Endothelial cell of umbilical vein (primary cell): Measurements from ENCODE around the gene CBFA2T3. TPM values are rescaled to one million over a fixed set of nuclear protein-coding genes. Genes with fewer than 3 reads are reported as not detected.

ENCODE experiments used
- BruUV-seq: library from RNA; stranded (reverse); fragments of 400-500 nt; replicated peaks from 2 replicates; lab custom pipeline; 2021; lab: Mats Ljungman, UMichigan
- CTCF ChIA-PET: fragments of 300-600, 350-600 bp; sonication (Branson Sonifier 250); formaldehyde crosslinking; loops from one replicate; lab custom pipeline; 2021; ENCODE audit warnings: antibody characterized with exemption, inconsistent platforms; lab: Charles Lee
- POLR2A ChIA-PET: fragments of 300-600, 350-600 bp; sonication (Branson Sonifier 250); formaldehyde crosslinking; loops from one replicate; lab custom pipeline; 2021; ENCODE audit warnings: antibody characterized with exemption, inconsistent platforms; lab: Charles Lee
- DNase-seq: peaks from one replicate; pipeline ENCODE4 v3.0.0-alpha.2; 2011; ENCODE audit warnings: low read depth, low spot score
- FAIRE-seq: peaks from 2 replicates; lab custom pipeline; 2011; peaks lifted over from hg19 to GRCh38; lab: Jason Lieb, UNC
- H2AFZ ChIP-seq: 2 replicates; pipeline ENCODE4 v1.6.0; 2012; ENCODE audit warnings: low read depth, low read length, control low read depth, inconsistent platforms
- H3K27ac ChIP-seq: 2 replicates; pipeline ENCODE4 v1.5.1; 2011; ENCODE audit warnings: low read depth, mild to moderate bottlenecking, control low read depth, low read length, moderate library complexity; ENCODE audit not compliant: insufficient read depth
- H3K27me3 ChIP-seq, 2 experiments: 2 replicates each; pipeline versions ENCODE4 v1.6.0 to v1.6.1; 2011; ENCODE audit warnings: low read length in 2 of 2, mixed read lengths in 1 of 2; ENCODE audit not compliant: control insufficient read depth in 2 of 2, insufficient read depth in 2 of 2
- H3K36me3 ChIP-seq, 2 experiments: 2 replicates in 1 of 2; 3 replicates in 1 of 2; pipeline ENCODE4 v1.5.1; 2011; ENCODE audit warnings: low read length in 2 of 2, mild to moderate bottlenecking in 1 of 2, moderate library complexity in 1 of 2; ENCODE audit not compliant: control insufficient read depth in 2 of 2, insufficient read depth in 2 of 2; ENCODE audit errors: extremely low read depth in 1 of 2
- H3K4me1 ChIP-seq: 3 replicates; pipeline ENCODE4 v1.5.1; 2011; ENCODE audit warnings: mild to moderate bottlenecking, low read length; ENCODE audit not compliant: control insufficient read depth, insufficient read depth; ENCODE audit errors: extremely low read depth
- H3K4me2 ChIP-seq: 2 replicates; pipeline ENCODE4 v1.6.1; 2011; ENCODE audit warnings: low read length, control low read depth, mixed read lengths; ENCODE audit not compliant: insufficient read depth
- H3K4me3 ChIP-seq, 3 experiments: fragments of 200-600 bp in 1 of 3; sonication (generic), shearing (Covaris generic) in 1 of 3; replicated peaks in 1 of 3; 2 replicates each; pipeline ENCODE4 v1.5.1; 2011 to 2016; ENCODE audit warnings: control low read depth in 3 of 3, low read length in 3 of 3, mild to moderate bottlenecking in 2 of 3, inconsistent platforms in 1 of 3, low read depth in 1 of 3, moderate library complexity in 1 of 3; ENCODE audit not compliant: insufficient read depth in 1 of 3
- H3K79me2 ChIP-seq: 2 replicates; pipeline ENCODE4 v1.6.0; 2012; ENCODE audit warnings: low read length, inconsistent platforms; ENCODE audit not compliant: control insufficient read depth, insufficient read depth
- H3K9ac ChIP-seq: replicated peaks from 2 replicates; pipeline ENCODE3; 2011; ENCODE audit warnings: low read length, control low read depth; ENCODE audit not compliant: insufficient read depth; ENCODE audit errors: extremely low read depth
- H3K9me1 ChIP-seq: replicated peaks from 3 replicates; pipeline ENCODE4 v1.6.0; 2011; ENCODE audit warnings: mild to moderate bottlenecking, low read length; ENCODE audit not compliant: control insufficient read depth, insufficient read depth; ENCODE audit errors: extremely low read depth
- H3K9me3 ChIP-seq: replicated peaks from 2 replicates; pipeline ENCODE4 v1.5.1; 2012; ENCODE audit warnings: low read length, inconsistent platforms; ENCODE audit not compliant: control insufficient read depth, insufficient read depth
- H4K20me1 ChIP-seq: replicated peaks from 2 replicates; pipeline ENCODE3; 2011; ENCODE audit warnings: mild to moderate bottlenecking, low read length; ENCODE audit not compliant: control insufficient read depth, insufficient read depth; ENCODE audit errors: extremely low read depth
- EZH2 ChIP-seq: IDR thresholded peaks from 2 replicates; pipeline ENCODE4 v1.6.1; 2012; ENCODE audit warnings: borderline replicate concordance, low read depth, mild to moderate bottlenecking, moderate library complexity, low read length, inconsistent platforms; ENCODE audit not compliant: severe bottlenecking
- FOS ChIP-seq: IDR thresholded peaks from 2 replicates; pipeline ENCODE4 v1.6.1; 2011; ENCODE audit warnings: mild to moderate bottlenecking, low read length, moderate library complexity, borderline replicate concordance; ENCODE audit not compliant: insufficient read depth
- GATA2 ChIP-seq: IDR thresholded peaks from 2 replicates; pipeline ENCODE4 v1.7.0; 2011; ENCODE audit warnings: low read depth, mild to moderate bottlenecking, moderate library complexity, mixed read lengths, low read length; ENCODE audit not compliant: insufficient read length, insufficient read depth
- JUN ChIP-seq: IDR thresholded peaks from 2 replicates; pipeline ENCODE4 v1.6.1; 2011; ENCODE audit warnings: borderline replicate concordance, low read depth; ENCODE audit not compliant: insufficient read length, insufficient read depth
- MAX ChIP-seq: IDR thresholded peaks from 2 replicates; pipeline ENCODE4 v1.6.1; 2011; ENCODE audit not compliant: insufficient read depth, insufficient read length
- MYC ChIP-seq: IDR thresholded peaks from one replicate; pipeline ENCODE4 v1.6.1; 2011; ENCODE audit warnings: mild to moderate bottlenecking, low read depth, low read length
- POLR2A ChIP-seq: IDR thresholded peaks from 2 replicates; pipeline ENCODE4 v1.6.1; 2012; ENCODE audit warnings: low read depth, mild to moderate bottlenecking, control low read depth, low read length
- POLR2AphosphoS5 ChIP-seq: IDR thresholded peaks from 2 replicates; pipeline ENCODE4 v1.6.1; 2012; ENCODE audit warnings: low read depth, mild to moderate bottlenecking, control low read depth, low read length, moderate library complexity; ENCODE audit not compliant: insufficient read depth
- dilution Hi-C: fragments of 300-500 bp; cut with MboI; formaldehyde crosslinking; loops from one replicate; pipeline ENCODE4 v1.15.0; 2019; ENCODE audit warnings: low sequenced_read_pairs; ENCODE audit not compliant: extremely low pct_ligation_motif_present
- intact Hi-C: fragments of 100-400 bp; cut with micrococcal nuclease; formaldehyde crosslinking; loops from one replicate; pipeline ENCODE4 v1.10.0; 2022
- polyA plus RNA-seq, 4 experiments: library from polyadenylated mRNA; depleted of rRNA in 3 of 4; stranded (reverse) in 3 of 4; unstranded in 1 of 4; fragments of >200 nt; gene quantifications; 2 replicates each; pipeline versions ENCODE4 v1.2.1 to v1.2.3, GENCODE V29; 2011 to 2012; ENCODE audit warnings: missing spikeins in 1 of 4
- total RNA-seq: library from RNA; stranded (reverse); gene quantifications from 2 replicates; pipeline ENCODE4 v1.2.3, GENCODE V29; 2021
- TF ChIP-seq, protein P1 (sequence below), 2 donors: IDR thresholded peaks; 1 replicate in 1 of 2; 2 replicates in 1 of 2; pipeline ENCODE4 v1.5.1; 2011; ENCODE audit warnings: low read length in 2 of 2, mild to moderate bottlenecking in 2 of 2, moderate library complexity in 2 of 2, control low read depth in 1 of 2, inconsistent platforms in 1 of 2, low read depth in 1 of 2; ENCODE audit not compliant: insufficient read depth in 1 of 2; ENCODE audit errors: extremely low read depth in 1 of 2

Gene CBFA2T3
- total and polyA plus RNA-seq, 2 donors (not counting 3 experiments of a cell fraction or from before 2014, with no cell fraction given) = not detected

GRCh38 chr16:88921591-88921990 is 55.4 kb downstream of the CBFA2T3 start:
- POLR2A ChIA-PET = no interaction called here
- CTCF ChIA-PET = interaction anchor here (0.7 to 2.3 kb wide), 2 partner anchors 64 to 290 kb away, joined by 3 to 7 read pairs; no protein-coding TSS in a partner anchor
- Histone ChIP-seq H3K27ac (peak overlapping the region; percentile 22), H3K79me2 (no peaks in the 10 kb centered on the region), H4K20me1 (no peaks in the 10 kb centered on the region), H3K4me1 (peaks cover 27% of the 10 kb centered on the region), H3K9me3 (no peaks in the 10 kb centered on the region), H3K4me3 (no peak overlapping the region), H3K9ac (no peak overlapping the region), H3K9me1 (no peaks in the 10 kb centered on the region), H3K27me3 (no peaks in the 10 kb centered on the region), H2AFZ (peak overlapping the region; percentile 76), H3K36me3 (no peaks in the 10 kb centered on the region), H3K4me2 (peak overlapping the region; percentile 1)
- FAIRE-seq = no peak
- BruUV-seq = no TSS peak
- intact Hi-C loops (loop anchor here (2.0 to 5.0 kb wide), 2 partner anchors 19 to 109 kb away; partner anchors contain the start of gene APRT), dilution Hi-C loops (no loop called here)
- peak; percentile 11 for DNase-seq
- TF ChIP-seq FOS (no peak), MYC (no peak), MAX (no peak), JUN (no peak), POLR2A (no peak), GATA2 (no peak), EZH2 (no peak), POLR2AphosphoS5 (no peak)
- TF ChIP-seq, protein P1, sequence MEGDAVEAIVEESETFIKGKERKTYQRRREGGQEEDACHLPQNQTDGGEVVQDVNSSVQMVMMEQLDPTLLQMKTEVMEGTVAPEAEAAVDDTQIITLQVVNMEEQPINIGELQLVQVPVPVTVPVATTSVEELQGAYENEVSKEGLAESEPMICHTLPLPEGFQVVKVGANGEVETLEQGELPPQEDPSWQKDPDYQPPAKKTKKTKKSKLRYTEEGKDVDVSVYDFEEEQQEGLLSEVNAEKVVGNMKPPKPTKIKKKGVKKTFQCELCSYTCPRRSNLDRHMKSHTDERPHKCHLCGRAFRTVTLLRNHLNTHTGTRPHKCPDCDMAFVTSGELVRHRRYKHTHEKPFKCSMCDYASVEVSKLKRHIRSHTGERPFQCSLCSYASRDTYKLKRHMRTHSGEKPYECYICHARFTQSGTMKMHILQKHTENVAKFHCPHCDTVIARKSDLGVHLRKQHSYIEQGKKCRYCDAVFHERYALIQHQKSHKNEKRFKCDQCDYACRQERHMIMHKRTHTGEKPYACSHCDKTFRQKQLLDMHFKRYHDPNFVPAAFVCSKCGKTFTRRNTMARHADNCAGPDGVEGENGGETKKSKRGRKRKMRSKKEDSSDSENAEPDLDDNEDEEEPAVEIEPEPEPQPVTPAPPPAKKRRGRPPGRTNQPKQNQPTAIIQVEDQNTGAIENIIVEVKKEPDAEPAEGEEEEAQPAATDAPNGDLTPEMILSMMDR (IDR thresholded peaks at IDR 0.05; ENCODE audit: extremely low read depth in 1 of 2, insufficient read depth in 1 of 2, low read depth in 1 of 2, low read length in 2 of 2) = no peak
